Uterus (tissue), 4 donors: ENCODE measurements around the gene BST1. TPM values are rescaled to one million over a fixed set of nuclear protein-coding genes. Genes with fewer than 3 reads are reported as not detected.

ENCODE experiments used
- DNase-seq, 2 donors: peaks; one replicate each; pipeline ENCODE4 v3.0.0-alpha.2; 2019 to 2020
- H3K27ac ChIP-seq, 2 donors: fragments of 200-600 bp; sonication (generic); 1 replicate in 1 of 2; 2 replicates in 1 of 2; pipeline ENCODE4 v1.5.1; 2016 to 2018
- H3K27me3 ChIP-seq, 2 donors: fragments of 200-600 bp; sonication (generic); one replicate each; pipeline ENCODE4 v1.5.1; 2018 to 2019; ENCODE audit warnings: control low read depth in 1 of 2
- H3K36me3 ChIP-seq, 2 donors: fragments of 200-600 bp; sonication (generic); one replicate each; pipeline ENCODE4 v1.5.1; 2019; ENCODE audit warnings: control low read depth in 1 of 2
- H3K4me1 ChIP-seq, 2 donors: fragments of 200-600 bp; sonication (generic); one replicate each; pipeline ENCODE4 v1.5.1; 2018 to 2019; ENCODE audit warnings: control low read depth in 1 of 2
- H3K4me3 ChIP-seq, 2 donors: fragments of 200-600 bp; sonication (generic); 1 replicate in 1 of 2; 2 replicates in 1 of 2; pipeline ENCODE4 v1.5.1; 2018 to 2019; ENCODE audit warnings: mild to moderate bottlenecking in 1 of 2
- H3K9me3 ChIP-seq, 2 donors: fragments of 200-600 bp; sonication (generic); one replicate each; pipeline ENCODE4 v1.5.1; 2019; ENCODE audit warnings: control low read depth in 1 of 2
- POLR2A ChIP-seq, 2 donors: fragments of 450-650 bp; IDR thresholded peaks; one replicate each; pipeline ENCODE4 v1.6.1; 2016; ENCODE audit warnings: antibody characterized with exemption in 2 of 2, mild to moderate bottlenecking in 1 of 2, moderate library complexity in 1 of 2
- intact Hi-C: fragments of 100-400 bp; cut with DNase I; formaldehyde crosslinking; loops from one replicate; pipeline ENCODE4 v1.15.1; 2023; ENCODE audit warnings: low total_unique reads
- total RNA-seq, 4 donors: library from RNA; depleted of rRNA in 3 of 4; stranded (reverse); fragments of >200 nt in 3 of 4; gene quantifications; one replicate each; pipeline versions ENCODE4 v1.1.0 to v1.2.4, GENCODE V29; 2014 to 2023
- TF ChIP-seq, protein P1 (sequence below), 4 experiments: fragments of 200-600 bp in 2 of 4; fragments of 450-650 bp in 2 of 4; sonication (generic) in 2 of 4; IDR thresholded peaks; one replicate each; pipeline ENCODE4 v1.5.1; 2016 to 2019; ENCODE audit warnings: antibody characterized with exemption in 4 of 4, mild to moderate bottlenecking in 2 of 4, moderate library complexity in 1 of 4
- donor health status: DM: yes; HTN: yes; CAD: no.

The BST1 gene
- total RNA-seq, 4 donors from 2014 or later, result 1.5 to 11.4 (median 7.7) TPM; not detected in 1

DNA sequence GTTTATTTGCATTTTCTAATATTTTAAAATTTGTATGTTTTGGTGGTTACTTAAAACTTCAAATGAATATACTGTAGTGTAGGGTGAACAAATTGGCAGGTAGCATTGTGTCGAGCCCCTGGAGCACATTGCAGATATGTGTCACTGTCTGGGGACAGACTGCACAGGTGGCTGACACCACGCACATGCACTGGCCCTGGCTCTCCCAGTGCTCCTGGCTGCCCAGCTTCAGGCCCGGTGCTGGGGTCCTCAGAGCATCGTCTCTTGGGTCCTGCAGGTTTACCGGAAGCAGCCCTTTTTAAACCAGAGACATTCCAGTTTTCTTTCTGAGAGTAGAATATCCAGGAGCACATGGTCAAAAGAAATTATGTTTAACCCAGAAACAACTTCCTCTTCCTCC is 15.6 kb downstream of the BST1 start:
- Histone ChIP-seq H3K36me3 (no peaks in the 10 kb centered on the region), H3K4me1 (no peaks in the 10 kb centered on the region), H3K9me3 (no peaks in the 10 kb centered on the region), H3K4me3 (no peak overlapping the region), H3K27me3 (no peaks in the 10 kb centered on the region), H3K27ac (no peak overlapping the region)
- DNase-seq, result no peak
- TF ChIP-seq, protein P1, sequence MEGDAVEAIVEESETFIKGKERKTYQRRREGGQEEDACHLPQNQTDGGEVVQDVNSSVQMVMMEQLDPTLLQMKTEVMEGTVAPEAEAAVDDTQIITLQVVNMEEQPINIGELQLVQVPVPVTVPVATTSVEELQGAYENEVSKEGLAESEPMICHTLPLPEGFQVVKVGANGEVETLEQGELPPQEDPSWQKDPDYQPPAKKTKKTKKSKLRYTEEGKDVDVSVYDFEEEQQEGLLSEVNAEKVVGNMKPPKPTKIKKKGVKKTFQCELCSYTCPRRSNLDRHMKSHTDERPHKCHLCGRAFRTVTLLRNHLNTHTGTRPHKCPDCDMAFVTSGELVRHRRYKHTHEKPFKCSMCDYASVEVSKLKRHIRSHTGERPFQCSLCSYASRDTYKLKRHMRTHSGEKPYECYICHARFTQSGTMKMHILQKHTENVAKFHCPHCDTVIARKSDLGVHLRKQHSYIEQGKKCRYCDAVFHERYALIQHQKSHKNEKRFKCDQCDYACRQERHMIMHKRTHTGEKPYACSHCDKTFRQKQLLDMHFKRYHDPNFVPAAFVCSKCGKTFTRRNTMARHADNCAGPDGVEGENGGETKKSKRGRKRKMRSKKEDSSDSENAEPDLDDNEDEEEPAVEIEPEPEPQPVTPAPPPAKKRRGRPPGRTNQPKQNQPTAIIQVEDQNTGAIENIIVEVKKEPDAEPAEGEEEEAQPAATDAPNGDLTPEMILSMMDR (IDR thresholded peaks at IDR 0.05), result no peak
- TF ChIP-seq POLR2A (IDR thresholded peaks at IDR 0.05), result no peak
- intact Hi-C loops, result no loop called here

DNA sequence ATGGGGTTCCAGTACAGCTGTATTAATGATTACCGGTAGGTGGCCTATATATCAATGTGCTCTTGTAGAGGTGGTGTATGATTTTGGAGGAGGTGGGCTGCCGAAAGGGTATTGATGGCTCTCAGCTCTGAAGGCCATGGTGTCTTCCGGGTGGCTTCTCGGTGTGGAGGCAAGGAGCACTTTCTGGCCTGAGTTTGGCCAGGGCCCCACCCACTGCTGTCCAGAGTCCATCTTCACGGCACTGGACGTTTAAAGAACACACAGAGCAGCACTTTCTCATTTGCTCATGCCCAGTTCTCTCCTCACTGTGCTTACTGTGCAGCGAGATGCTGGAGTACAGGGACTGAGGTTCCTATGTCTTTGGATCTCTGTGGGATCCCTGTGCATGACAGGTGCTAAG is 16.1 kb downstream of the BST1 start:
- intact Hi-C loops, result no loop called here
- Histone ChIP-seq H3K27ac (no peak overlapping the region), H3K4me1 (no peaks in the 10 kb centered on the region), H3K9me3 (no peaks in the 10 kb centered on the region), H3K27me3 (no peaks in the 10 kb centered on the region), H3K4me3 (no peak overlapping the region), H3K36me3 (no peaks in the 10 kb centered on the region)
- TF ChIP-seq, protein P1 (IDR thresholded peaks at IDR 0.05), result no peak
- no peak for DNase-seq

DNA sequence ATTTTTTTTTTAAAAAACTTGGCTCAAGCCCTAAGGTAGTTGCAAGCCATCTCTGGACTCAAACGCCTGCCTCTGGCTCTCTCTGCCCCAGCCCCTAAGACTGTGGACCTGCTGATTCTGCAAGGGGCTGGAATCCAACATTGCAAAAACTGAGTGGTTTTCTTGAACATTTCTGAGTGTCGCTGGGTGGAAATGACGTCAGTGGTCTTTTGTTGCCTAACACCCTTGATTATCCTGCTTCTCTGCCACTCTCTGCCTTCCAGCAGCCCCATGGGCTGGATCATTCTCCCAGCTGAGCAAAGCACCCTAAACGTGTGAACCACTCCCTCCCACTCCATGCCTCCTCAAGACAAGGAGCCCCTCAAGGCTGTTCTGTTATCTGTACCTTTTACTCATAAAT is 16.6 kb downstream of the BST1 start:
- H3K4me1 ChIP-seq, result no peaks in the 10 kb centered on the region
- no peak for DNase-seq
- TF ChIP-seq, protein P1 (IDR thresholded peaks at IDR 0.05), result no peak
- no peak for TF ChIP-seq POLR2A (IDR thresholded peaks at IDR 0.05)
- H3K27me3 ChIP-seq, result no peaks in the 10 kb centered on the region
- intact Hi-C loops, result no loop called here
- H3K36me3 ChIP-seq, result no peaks in the 10 kb centered on the region
- no peaks in the 10 kb centered on the region for H3K9me3 ChIP-seq
- no peak overlapping the region for H3K27ac ChIP-seq
- no peak overlapping the region for H3K4me3 ChIP-seq

DNA sequence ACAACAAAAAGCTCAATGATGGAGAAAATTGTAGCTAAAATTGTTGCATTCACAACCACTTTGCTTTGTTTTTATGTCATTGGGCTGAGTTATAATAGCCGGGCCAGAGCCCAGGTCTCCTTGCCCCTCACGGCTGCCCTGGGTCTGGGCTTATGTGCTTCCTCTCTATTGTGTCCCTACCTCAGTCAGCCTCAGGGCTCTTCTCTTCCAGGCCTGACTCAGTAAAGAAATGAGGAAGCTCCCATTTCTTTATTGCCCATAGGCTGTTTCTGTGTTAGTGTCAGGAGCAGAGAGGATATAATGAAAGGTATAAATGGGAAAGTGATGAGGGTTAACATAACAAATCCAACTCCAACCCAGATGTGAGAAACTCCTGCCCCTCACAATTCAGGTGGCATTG is 18.0 kb downstream of the BST1 start:
- intact Hi-C loops, result no loop called here
- TF ChIP-seq, protein P1 (IDR thresholded peaks at IDR 0.05), result no peak
- no peak for TF ChIP-seq POLR2A (IDR thresholded peaks at IDR 0.05)
- H3K9me3 ChIP-seq, result no peaks in the 10 kb centered on the region

DNA sequence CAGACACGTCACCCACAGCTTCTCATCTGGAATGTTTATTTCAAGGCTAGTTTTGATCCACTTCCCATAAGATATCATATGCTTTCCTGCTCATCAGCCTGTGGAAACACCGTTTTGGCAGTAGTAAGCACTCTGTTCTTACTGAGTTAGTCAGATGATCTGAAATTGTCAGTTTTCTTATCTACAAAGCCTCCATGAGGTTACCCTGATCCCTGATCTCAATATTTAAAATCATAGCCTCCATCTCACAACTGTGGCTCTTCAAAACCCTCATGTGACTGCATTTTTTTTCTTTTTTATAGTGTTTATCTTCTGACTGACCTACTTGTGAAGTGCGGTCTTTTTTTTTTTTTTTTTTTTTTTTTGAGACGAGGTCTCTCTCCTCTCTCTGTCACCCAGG is 22.7 kb downstream of the BST1 start:
- Histone ChIP-seq H3K9me3 (no peaks in the 10 kb centered on the region), H3K27me3 (no peaks in the 10 kb centered on the region), H3K27ac (no peak overlapping the region), H3K4me1 (no peaks in the 10 kb centered on the region), H3K36me3 (no peaks in the 10 kb centered on the region), H3K4me3 (no peak overlapping the region)
- TF ChIP-seq POLR2A (IDR thresholded peaks at IDR 0.05), result no peak
- TF ChIP-seq, protein P1 (IDR thresholded peaks at IDR 0.05), result no peak
- intact Hi-C loops, result no loop called here
- no peak for DNase-seq

More for the DNA sequence above, 18.0 kb downstream of the BST1 start:
- no peak overlapping the region for H3K4me3 ChIP-seq
- no peak overlapping the region for H3K27ac ChIP-seq
- no peaks in the 10 kb centered on the region for H3K4me1 ChIP-seq
- no peak for DNase-seq
- no peaks in the 10 kb centered on the region for H3K36me3 ChIP-seq
- no peaks in the 10 kb centered on the region for H3K27me3 ChIP-seq
